Mucosa of stomach (tissue), 1 donor: ENCODE results near the gene ATP11A.

Source experiments
- H3K27me3 ChIP-seq: one replicate; pipeline ENCODE4 v1.7.0; 2013; ENCODE audit warnings: mild to moderate bottlenecking, low read length; ENCODE audit not compliant: control insufficient read depth, insufficient read depth
- H3K36me3 ChIP-seq: one replicate; pipeline ENCODE4 v1.7.0; 2013; ENCODE audit warnings: low read length; ENCODE audit not compliant: control insufficient read depth, insufficient read depth
- H3K4me1 ChIP-seq: one replicate; pipeline ENCODE4 v1.7.0; 2013; ENCODE audit warnings: mild to moderate bottlenecking, low read length; ENCODE audit not compliant: control insufficient read depth, insufficient read depth
- H3K4me3 ChIP-seq: one replicate; pipeline ENCODE4 v1.7.0; 2013; ENCODE audit warnings: low read length
- H3K9ac ChIP-seq: one replicate; pipeline ENCODE4 v1.7.0; 2013; ENCODE audit warnings: mild to moderate bottlenecking, low read length, moderate library complexity
- H3K9me3 ChIP-seq: one replicate; pipeline ENCODE4 v1.7.0; 2013; ENCODE audit warnings: mild to moderate bottlenecking, low read length, moderate library complexity; ENCODE audit not compliant: control insufficient read depth
- donor health status: Pancreatic carcinoma.

ATP11A gene

DNA sequence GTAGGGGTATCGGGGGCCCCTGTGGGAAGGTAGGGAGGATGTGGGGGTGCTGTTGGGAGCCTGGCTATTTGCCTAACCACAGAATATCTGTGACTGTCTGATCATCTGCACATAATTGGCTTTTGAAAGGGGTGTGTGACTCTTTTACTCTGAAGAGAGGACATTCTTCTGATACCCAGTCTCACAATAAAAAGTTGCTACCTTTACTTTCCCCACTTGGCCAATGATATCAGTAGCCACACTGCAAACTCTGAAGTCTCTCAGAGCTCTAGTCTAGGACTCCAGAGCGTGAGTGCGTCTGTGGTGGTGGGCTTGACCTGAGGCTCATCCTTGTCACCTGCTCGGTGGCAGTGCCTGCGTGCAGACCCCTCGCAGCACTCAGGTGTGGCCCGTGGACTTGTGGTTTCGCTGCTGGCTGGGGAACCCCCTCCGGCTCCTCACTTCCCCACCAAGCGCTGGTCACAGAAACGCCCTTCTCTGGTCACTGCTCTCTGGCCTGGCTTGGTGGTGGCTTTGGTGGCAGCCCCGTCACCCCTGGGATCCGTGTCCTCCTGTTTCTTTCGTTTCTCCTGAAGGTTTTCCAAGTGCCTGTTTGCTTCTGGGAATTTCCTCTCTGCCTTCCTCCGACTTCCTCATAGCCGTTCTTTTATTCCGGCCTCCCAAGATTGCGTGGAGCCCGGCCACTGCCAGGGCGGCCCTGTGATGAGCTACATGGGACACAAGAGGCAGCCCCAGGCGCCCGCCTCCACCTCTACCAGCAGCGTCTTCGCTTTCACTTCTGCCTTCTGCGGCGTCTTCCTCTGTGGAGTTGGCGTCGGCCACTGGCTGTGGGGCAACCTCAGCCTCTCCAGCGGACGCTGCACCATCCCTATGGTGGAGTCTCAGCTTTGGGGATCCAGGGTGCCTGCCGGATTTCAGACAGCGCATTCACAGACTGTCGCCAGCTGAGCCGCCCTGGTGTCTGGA lies 78.0 kb downstream of the ATP11A start:
- H3K4me3 ChIP-seq = no peak overlapping the region
- peaks cover 21% of the 10 kb centered on the region for H3K4me1 ChIP-seq
- H3K9ac ChIP-seq = no peak overlapping the region
- no peaks in the 10 kb centered on the region for H3K36me3 ChIP-seq
- H3K9me3 ChIP-seq = no peaks in the 10 kb centered on the region
- H3K27me3 ChIP-seq = peaks cover 6% of the 10 kb centered on the region

DNA sequence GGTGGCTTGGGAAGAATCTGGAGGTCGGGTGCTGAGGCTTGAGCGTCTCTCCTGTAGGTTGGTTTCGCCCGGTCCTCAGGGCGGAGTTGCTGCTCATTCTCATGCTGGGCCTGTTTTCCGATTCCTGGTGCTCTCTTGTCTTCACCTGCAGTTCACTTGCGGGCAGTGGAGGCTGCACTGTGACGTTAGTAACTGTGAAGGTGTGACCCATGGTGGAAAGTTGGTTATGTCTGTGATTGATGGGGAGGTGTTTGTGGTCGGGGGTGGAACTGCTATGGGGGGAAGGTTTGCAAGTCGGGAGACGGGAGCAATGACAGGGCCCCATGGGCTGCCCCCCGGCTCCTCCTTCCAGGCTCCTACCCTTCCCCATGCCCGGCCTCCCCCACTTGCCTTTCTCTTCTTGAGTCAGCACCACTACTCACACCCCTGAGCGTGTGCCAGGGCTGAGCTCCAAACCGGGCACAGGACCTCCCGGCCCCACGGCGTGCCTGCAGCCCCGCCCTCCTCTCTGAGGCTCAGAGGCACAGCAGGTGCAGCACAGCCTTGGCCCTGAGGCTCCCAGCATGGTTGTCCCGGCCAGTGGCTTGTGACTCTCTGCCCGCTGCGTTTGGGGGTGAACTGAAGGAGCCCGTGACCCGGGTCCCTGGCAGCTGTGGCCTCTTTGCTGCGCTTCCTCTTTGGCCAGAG lies 79.1 kb downstream of the ATP11A start:
- peaks cover 24% of the 10 kb centered on the region for H3K4me1 ChIP-seq
- H3K9ac ChIP-seq = no peak overlapping the region
- H3K4me3 ChIP-seq = no peak overlapping the region

DNA sequence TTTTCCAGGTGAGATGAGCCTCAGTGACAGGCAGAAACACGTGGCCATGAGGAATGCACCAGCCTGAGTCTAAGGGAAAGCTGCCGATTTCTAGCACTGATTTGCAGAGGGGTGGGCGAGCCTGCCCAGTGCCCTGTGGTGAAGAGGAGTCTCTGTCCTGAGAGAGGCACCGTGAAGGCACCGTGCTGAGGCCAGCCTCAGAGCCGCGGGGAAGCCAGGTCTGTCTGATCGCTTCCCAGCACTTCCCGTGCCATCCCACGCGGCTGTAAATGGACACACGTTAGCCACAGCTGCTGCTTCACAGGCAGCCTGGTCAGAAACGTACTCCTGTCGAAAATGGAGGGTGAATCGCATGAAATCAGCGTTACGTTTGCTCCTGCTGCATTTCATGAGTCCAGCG lies 79.8 kb downstream of the ATP11A start:
- H3K9ac ChIP-seq = no peak overlapping the region
- peaks cover 24% of the 10 kb centered on the region for H3K4me1 ChIP-seq
- no peaks in the 10 kb centered on the region for H3K36me3 ChIP-seq
- no peaks in the 10 kb centered on the region for H3K9me3 ChIP-seq
- H3K27me3 ChIP-seq = peaks cover 11% of the 10 kb centered on the region
- no peak overlapping the region for H3K4me3 ChIP-seq

More for the DNA sequence above, 79.1 kb downstream of the ATP11A start:
- Histone ChIP-seq H3K36me3 (no peaks in the 10 kb centered on the region), H3K9me3 (no peaks in the 10 kb centered on the region), H3K27me3 (peaks cover 11% of the 10 kb centered on the region)

DNA sequence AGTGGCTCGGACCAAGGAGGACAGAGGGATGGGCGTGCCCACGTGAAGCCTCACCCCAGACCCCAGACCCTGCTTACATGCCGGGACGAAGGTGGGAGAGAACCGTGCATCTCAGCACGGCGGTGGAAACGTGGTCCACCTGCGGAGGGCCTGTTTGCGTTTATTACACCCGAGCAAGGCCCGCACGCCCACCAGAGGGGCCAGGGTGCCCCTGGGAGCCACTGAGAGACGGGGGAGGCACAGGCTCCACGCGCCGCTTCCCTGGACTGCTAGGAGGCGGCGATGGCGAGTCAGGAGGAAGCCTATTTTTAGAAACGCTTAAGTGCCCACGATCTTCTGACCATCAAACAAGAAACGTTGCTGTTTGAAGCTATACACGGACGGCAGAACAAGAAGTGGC lies 80.7 kb downstream of the ATP11A start:
- Histone ChIP-seq H3K27me3 (peaks cover 11% of the 10 kb centered on the region), H3K9ac (no peak overlapping the region), H3K9me3 (no peaks in the 10 kb centered on the region), H3K4me3 (no peak overlapping the region), H3K4me1 (peaks cover 24% of the 10 kb centered on the region), H3K36me3 (no peaks in the 10 kb centered on the region)

DNA sequence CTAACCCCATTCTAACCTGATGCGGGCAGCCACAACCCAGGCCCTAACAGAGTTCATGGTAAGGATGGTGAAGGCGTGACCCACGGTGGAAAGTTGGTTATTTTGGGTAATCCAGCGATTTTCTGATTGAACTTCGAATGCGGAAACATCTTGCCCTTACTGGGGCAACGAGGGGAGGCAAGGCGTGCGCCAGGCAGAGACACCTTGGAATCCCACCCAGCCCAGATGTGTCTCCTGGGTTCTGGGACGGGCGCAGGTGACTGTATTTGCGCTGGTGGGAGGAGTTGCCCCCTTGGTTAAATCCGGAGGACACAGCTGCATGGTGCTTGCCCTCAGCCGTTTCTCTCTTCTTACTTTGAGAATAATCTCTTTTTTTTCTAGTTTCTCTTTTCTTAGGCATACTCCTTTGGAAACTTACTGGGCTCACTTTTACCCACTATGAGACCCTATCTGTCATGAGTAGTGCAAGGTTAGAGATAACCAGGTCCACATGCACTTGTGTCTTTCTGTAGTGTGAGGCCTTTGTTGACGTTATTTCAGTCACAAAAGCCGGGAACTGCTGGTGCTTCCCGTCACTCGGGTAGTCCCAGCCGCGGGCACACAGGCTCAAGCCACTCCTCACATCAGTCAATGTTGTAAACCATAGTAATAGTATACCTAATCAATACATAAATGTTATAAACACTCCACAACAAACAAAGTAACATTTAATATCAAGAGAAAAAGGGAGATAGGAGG lies 81.5 kb downstream of the ATP11A start:
- no peak overlapping the region for H3K9ac ChIP-seq
- peaks cover 11% of the 10 kb centered on the region for H3K27me3 ChIP-seq
- no peak overlapping the region for H3K4me3 ChIP-seq
- H3K36me3 ChIP-seq = no peaks in the 10 kb centered on the region
- no peaks in the 10 kb centered on the region for H3K9me3 ChIP-seq
- H3K4me1 ChIP-seq = peaks cover 24% of the 10 kb centered on the region

DNA sequence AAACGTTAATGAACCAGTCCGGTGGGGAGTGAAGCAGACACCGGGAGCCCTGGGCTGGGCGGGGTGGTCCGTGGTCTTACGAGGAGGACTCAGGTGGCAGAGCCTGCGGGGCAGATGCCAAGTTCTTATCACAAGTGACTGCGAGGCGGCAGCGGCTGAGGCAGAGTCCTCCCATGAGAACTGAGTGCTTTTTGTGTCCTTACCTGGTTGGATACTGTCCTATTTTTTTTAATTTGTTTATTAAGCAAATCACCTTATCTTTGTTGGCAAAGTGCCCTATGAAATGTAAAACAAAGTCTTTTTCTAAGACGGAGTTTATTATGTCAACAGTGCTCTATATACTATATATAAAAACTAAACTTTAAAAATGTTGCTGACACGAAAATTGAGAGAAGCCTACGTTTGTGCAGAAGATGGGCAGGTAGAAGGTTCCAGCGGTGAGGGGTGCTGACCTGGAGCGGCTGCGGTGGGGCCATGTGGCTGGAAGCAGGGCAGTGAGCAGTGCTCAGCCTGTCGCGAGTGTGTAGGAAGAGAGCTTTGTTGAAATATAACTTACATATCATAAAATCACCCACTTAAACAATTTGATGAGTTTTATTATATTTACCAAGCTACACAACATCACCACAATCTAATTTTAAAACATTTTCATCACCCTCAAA lies 82.2 kb downstream of the ATP11A start:
- H3K9me3 ChIP-seq = no peaks in the 10 kb centered on the region
- no peak overlapping the region for H3K4me3 ChIP-seq
- H3K9ac ChIP-seq = no peak overlapping the region
- H3K27me3 ChIP-seq = peaks cover 11% of the 10 kb centered on the region
- peaks cover 24% of the 10 kb centered on the region for H3K4me1 ChIP-seq
- H3K36me3 ChIP-seq = no peaks in the 10 kb centered on the region

DNA sequence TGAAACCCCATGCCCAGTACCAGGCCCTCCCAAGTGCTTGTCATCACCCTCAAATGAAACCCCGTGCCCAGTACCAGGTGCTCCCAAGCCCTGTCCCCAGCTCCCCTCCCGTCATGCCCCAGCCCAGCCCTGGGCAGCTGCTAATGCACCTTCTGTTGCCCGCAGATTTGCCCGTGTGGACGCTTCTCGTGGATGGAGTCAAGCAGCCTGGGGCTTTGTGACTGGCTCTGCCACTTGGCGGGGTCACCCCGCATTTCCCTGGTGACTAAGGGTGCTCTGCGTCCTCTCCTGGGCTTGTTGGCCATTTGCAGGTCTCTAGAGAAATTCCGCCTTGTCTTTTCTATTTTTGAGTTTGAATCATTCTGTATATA lies 82.7 kb downstream of the ATP11A start:
- no peaks in the 10 kb centered on the region for H3K36me3 ChIP-seq
- H3K27me3 ChIP-seq = peaks cover 11% of the 10 kb centered on the region
- no peak overlapping the region for H3K4me3 ChIP-seq
- no peaks in the 10 kb centered on the region for H3K9me3 ChIP-seq
- no peak overlapping the region for H3K9ac ChIP-seq
- peaks cover 24% of the 10 kb centered on the region for H3K4me1 ChIP-seq

DNA sequence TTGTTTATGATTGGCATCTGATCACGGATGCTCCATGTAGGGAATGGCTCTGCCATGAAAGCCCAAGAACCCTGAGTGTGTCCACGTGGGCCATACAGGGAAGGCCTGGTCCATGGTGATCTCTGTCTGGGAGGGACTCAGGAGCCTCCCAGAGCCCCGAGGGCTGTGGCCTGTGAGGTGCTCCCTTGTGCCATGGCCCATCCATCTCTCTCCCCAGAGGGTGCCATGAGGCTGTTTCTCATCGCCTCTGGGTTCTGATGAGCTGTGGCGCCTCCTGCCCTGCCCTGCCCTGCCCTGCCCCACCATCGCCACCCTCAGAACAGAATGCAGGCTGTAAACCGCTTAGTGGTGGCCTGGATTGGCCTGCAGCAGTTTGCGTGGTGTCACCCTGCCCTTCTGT lies 83.1 kb downstream of the ATP11A start:
- Histone ChIP-seq H3K9ac (no peak overlapping the region), H3K27me3 (peaks cover 11% of the 10 kb centered on the region), H3K4me1 (peaks cover 24% of the 10 kb centered on the region), H3K4me3 (no peak overlapping the region), H3K36me3 (no peaks in the 10 kb centered on the region), H3K9me3 (no peaks in the 10 kb centered on the region)

DNA sequence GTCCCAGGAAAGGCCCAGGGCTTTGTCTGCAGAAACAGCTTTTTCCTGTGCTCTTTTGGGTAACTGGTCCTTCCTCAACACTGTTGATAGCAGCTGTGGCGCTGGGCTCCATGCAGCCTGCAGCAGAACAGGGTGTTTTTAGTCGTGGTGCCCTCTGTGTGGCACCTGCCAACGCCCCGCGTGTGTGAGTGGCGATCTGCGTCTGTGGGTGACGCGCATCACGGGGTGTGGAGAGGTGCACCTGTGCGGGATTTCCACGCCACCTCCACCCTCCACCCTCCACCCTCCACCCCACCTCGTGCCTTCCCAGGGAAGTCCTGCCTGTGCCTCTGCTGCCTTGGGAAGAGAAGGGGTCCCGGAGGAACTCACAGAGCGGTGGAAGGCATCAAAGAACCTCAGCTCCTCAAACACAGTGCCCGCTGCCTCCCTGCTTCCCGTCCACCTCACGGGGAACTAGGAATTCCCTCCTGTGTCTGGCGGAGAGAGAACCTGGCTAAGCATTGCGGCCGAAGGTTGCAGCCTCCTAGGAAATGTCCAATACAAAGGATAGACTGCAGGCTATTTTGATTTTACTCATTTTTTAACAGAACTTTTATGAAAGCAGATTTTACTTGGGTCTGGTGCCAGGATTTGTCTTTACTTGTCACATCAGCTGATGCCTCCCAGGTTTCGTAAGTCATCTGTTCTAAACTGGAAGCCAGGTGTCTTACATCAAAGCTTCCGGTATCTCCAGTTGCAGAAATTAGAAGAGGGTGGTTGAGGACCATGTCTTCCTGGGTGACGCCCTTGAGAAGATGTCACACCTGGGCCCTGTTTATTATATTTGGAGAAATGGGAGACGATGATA lies 84.0 kb downstream of the ATP11A start:
- H3K9me3 ChIP-seq = no peaks in the 10 kb centered on the region
- H3K27me3 ChIP-seq = peaks cover 11% of the 10 kb centered on the region
- H3K4me3 ChIP-seq = no peak overlapping the region
- no peaks in the 10 kb centered on the region for H3K36me3 ChIP-seq
- H3K4me1 ChIP-seq = peaks cover 23% of the 10 kb centered on the region
- H3K9ac ChIP-seq = no peak overlapping the region

DNA sequence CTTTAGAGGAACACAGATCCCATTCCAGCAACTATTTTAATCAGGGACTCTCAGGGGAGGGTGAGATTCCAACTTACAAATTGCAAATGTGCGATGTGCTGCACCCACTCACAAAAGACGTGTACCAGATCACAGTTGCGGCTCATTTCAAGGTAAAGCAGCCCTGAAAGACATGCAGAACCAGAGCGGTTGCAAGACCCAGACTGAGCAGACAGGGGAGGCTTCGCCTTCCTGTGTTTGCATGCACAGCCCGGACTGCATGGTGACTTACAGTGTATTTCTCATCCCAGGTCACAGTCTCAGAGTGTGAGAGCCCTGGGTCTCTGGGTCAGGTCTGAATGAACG lies 84.6 kb downstream of the ATP11A start:
- H3K4me1 ChIP-seq = peaks cover 17% of the 10 kb centered on the region

More for the DNA sequence above, 84.6 kb downstream of the ATP11A start:
- H3K27me3 ChIP-seq = peaks cover 11% of the 10 kb centered on the region
- no peak overlapping the region for H3K9ac ChIP-seq
- no peak overlapping the region for H3K4me3 ChIP-seq
- no peaks in the 10 kb centered on the region for H3K9me3 ChIP-seq
- H3K36me3 ChIP-seq = no peaks in the 10 kb centered on the region
